D721Med (cell line): ENCODE data around the gene CPN2.

Source experiments
- DNase-seq: peaks from one replicate; pipeline ENCODE4 v3.0.0; 2011; ENCODE audit warnings: low spot score; ENCODE audit not compliant: insufficient read length
- FAIRE-seq: peaks from 2 replicates; lab custom pipeline; 2011; peaks lifted over from hg19 to GRCh38; lab: Jason Lieb, UNC
- TF ChIP-seq, protein P1 (sequence below): IDR thresholded peaks from 2 replicates; pipeline ENCODE4 v1.5.1; 2012; ENCODE audit warnings: mild to moderate bottlenecking, control low read depth; ENCODE audit not compliant: insufficient read depth; ENCODE audit errors: missing control alignments

CPN2 gene

DNA sequence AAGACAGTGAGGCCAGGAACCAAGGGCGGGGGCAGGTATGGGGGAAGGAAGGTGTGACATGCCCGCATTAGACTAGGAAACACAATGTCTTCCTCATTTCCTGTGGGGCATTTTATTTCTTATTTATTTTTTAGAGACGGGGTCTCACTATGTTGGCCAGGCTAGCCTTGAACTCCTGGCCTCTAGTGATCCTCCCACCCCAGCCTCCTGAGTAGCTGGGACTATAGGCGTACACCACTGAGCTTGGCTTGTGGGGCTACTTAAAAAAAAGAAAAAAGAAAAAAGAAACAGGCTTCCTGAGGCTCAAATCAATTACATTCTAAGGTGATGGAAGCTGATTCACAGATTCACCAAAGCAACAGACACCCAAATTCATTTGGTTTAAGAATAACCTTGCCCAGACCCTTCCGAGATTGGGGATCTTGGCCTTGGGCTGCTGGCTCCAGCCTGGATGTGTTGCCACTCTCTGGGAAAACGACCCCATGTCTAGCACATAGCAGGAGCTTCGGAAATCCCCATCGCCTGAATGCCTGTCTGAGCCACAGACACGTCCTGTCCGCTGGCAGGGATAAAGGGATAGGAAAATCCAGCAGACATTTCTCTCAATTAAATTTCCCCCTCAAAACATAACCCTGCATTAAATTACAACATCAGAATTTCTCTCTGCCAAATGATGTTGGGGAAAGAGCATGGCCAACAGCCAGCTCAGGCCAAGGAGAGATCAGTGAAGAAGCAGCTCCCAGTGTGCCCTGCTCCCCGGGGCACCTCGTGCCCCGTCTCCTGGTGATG is 13.0 kb downstream of the CPN2 start:
- no peak for DNase-seq
- FAIRE-seq: no peak
- TF ChIP-seq, protein P1, sequence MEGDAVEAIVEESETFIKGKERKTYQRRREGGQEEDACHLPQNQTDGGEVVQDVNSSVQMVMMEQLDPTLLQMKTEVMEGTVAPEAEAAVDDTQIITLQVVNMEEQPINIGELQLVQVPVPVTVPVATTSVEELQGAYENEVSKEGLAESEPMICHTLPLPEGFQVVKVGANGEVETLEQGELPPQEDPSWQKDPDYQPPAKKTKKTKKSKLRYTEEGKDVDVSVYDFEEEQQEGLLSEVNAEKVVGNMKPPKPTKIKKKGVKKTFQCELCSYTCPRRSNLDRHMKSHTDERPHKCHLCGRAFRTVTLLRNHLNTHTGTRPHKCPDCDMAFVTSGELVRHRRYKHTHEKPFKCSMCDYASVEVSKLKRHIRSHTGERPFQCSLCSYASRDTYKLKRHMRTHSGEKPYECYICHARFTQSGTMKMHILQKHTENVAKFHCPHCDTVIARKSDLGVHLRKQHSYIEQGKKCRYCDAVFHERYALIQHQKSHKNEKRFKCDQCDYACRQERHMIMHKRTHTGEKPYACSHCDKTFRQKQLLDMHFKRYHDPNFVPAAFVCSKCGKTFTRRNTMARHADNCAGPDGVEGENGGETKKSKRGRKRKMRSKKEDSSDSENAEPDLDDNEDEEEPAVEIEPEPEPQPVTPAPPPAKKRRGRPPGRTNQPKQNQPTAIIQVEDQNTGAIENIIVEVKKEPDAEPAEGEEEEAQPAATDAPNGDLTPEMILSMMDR: no peak

DNA sequence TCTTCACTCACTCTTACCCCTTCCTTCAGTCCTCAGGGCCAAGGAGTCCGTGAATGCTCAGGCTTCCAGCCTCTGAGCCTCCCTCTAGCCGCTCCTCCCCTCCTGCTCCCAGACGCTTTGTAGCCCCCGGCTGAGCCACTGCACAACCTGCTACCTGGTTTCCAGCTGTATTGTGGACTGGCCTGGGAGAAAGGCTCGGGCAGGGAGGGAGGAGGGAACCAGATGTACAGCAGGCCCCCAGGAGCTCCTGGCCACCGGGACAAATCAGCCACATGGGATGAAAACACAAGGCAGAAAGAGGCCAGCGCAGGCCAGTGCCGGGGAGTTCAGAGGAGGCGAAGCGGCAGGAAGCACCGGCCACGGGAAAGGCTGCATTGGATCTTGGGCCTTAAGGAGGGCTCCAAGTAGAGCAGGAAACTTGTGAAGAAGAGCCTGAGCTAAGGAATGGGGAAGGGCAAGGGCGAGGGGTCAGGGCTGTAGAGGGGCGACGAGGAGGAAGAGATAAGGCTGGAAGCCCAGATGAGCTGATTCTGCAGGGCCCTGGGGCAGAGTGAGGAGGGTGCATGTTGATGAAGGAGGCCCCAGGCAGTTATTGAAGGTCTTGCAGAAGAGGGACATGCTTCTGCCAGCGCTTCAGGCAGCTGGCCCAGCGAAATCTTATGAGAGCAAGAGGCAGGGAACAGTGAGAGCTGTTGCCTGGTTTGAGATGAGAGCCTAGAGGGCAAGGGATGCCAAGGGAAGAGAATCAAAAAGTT is 14.3 kb downstream of the CPN2 start:
- TF ChIP-seq, protein P1: no peak
- DNase-seq (no peak), FAIRE-seq (no peak)

GRCh38 chr3:194333981-194334320 is 17.2 kb downstream of the CPN2 start:
- TF ChIP-seq, protein P1: no peak
- DNase-seq: no peak
- FAIRE-seq: no peak

DNA sequence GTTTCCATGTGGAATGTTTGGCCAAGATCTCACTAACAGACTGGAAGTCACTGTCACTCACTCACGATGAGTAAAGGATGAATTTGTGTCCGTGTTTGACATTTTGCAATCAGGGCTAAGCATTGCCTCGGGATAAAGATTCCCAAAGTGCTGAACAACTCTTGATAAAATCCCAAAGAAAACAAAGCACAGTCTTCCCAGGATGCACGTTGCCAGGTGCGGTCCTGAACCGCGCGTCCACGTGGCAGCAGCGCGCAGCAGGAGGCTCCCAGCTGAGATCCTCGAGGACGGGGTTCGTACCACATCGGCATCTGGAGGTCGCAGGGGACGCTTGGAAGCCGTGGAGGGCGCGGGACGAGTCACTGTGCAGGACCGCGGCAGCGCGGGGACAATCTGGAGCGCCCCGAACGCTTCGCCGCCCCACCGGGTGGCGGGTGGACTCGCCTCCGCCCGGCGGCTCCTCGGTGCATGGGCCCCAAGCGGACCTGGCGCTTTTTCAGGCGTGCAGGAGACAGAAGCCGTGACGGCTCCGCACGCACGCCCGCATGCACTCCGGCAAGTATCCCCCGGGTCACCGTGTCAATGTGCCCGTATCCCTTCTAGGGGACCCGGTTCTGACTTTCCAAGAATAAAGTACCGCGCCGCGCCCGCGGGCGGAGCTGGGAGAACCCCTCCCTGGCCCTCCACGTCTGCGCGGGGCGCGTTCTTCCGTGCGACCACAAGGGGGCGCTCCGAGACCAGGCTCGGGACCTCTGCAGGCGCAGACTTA is 17.7 kb downstream of the CPN2 start:
- FAIRE-seq (no peak), DNase-seq (no peak)

DNA sequence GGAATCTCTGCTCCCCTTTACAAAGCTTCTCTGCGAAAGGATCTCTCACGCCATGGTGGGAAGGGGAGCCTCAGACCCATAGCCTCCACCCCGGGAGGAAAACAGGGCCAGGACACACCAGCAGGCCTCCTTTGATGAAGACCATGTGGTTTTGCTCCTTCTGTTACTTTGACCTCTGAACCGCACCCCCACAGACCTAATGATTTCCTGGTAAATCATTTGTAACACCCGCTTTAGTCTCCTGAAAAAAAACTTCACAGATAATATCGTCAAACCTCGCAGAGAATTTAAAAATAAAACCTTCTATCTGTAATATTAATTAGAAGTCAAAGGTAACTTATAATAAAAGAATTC is 18.3 kb downstream of the CPN2 start:
- TF ChIP-seq, protein P1: no peak
- DNase-seq (no peak), FAIRE-seq (no peak)

More for the DNA sequence above, 17.7 kb downstream of the CPN2 start:
- TF ChIP-seq, protein P1: peak; percentile 93

DNA sequence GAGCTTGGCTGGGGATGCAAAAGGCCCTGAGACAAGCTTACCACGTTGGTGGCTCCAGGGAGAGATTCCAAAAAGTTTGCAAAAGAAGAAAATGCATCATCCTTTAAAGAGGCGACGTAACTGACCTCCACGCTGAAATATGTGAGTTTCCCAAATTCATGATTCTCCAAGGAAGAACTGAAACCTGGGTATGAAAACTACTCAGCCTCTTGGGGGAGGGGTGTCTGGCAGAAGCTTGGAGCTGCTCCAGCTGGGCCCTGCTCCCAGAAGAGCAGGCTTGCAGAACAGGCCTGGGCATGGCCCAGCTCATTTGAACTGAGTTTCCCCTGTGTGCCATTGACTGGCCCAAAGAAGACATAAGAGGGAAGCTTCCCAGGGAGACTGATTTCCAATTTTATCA is 20.5 kb downstream of the CPN2 start:
- TF ChIP-seq, protein P1: no peak
- no peak for DNase-seq
- FAIRE-seq: no peak
